Gastroesophageal sphincter (tissue), 3 donors: ENCODE results near the gene LRRC4.

Experiments used
- CTCF ChIP-seq, 4 experiments: fragments of 200-600 bp in 2 of 4; fragments of 450-650 bp in 2 of 4; sonication (generic) in 1 of 4; IDR thresholded peaks; one replicate each; pipeline ENCODE4 v1.5.1; 2017 to 2019; ENCODE audit warnings: antibody characterized with exemption in 4 of 4, mild to moderate bottlenecking in 2 of 4, moderate library complexity in 2 of 4
- EP300 ChIP-seq: sonication (generic); formaldehyde crosslinking; IDR thresholded peaks from one replicate; pipeline ENCODE4 v1.6.1; 2017; ENCODE audit warnings: antibody characterized with exemption, mild to moderate bottlenecking
- POLR2A ChIP-seq, 2 donors: fragments of 450-650 bp; IDR thresholded peaks; one replicate each; pipeline ENCODE4 v1.6.1; 2017; ENCODE audit warnings: antibody characterized with exemption in 2 of 2, mild to moderate bottlenecking in 2 of 2, moderate library complexity in 1 of 2
- POLR2AphosphoS5 ChIP-seq: sonication (generic); formaldehyde crosslinking; IDR thresholded peaks from one replicate; pipeline ENCODE4 v1.6.1; 2017; ENCODE audit warnings: antibody characterized with exemption

- no peak for TF ChIP-seq CTCF (IDR thresholded peaks at IDR 0.05)
- no peak for TF ChIP-seq EP300
- no peak for TF ChIP-seq POLR2A (IDR thresholded peaks at IDR 0.05)
- no peak for TF ChIP-seq POLR2AphosphoS5
Measured at GRCh38 chr7:128017862-128018845, 13.1 kb downstream of the LRRC4 start.
